GM12878 (cell line): Measurements from ENCODE around the gene CLDN9. TPM values are rescaled to one million over a fixed set of nuclear protein-coding genes. Genes with fewer than 3 reads are reported as not detected.

Experiments
- ATAC-seq: fragments of 200-7000 bp; cut with Tn5 transposase; 3 replicates; pipeline ENCODE4 v1.9.1; 2020; ENCODE audit warnings: mild to moderate bottlenecking, moderate library complexity
- BruUV-seq: library from RNA; stranded (reverse); fragments of 400-500 nt; replicated peaks from 2 replicates; lab custom pipeline; 2021; lab: Mats Ljungman, UMichigan
- CTCF ChIA-PET: fragments of 300-600 bp; sonication (Branson Sonifier 250); formaldehyde crosslinking; extraction: SDS; loops from one replicate; lab custom pipeline; 2021; ENCODE audit warnings: inconsistent platforms; lab: Yijun Ruan, JAX
- POLR2A ChIA-PET: fragments of 350-600 bp; formaldehyde crosslinking; extraction: SDS; loops from one replicate; lab custom pipeline; 2021; ENCODE audit warnings: inconsistent platforms; lab: Charles Lee
- RAD21 ChIA-PET: fragments of 300-600 bp; sonication (Branson Sonifier 250); formaldehyde crosslinking; loops from one replicate; lab custom pipeline; 2023; ENCODE audit warnings: antibody characterized with exemption; ENCODE audit not compliant: unreplicated experiment; lab: Charles Lee
- SMC1A ChIA-PET: fragments of 300-600 bp; sonication (Branson Sonifier 250); formaldehyde crosslinking; loops from one replicate; lab custom pipeline; 2023; ENCODE audit not compliant: unreplicated experiment, uncharacterized antibody; lab: Charles Lee
- DNase-seq: peaks from one replicate; pipeline ENCODE4 v3.0.0-alpha.2; 2011; ENCODE audit warnings: low read depth, low spot score
- FAIRE-seq: peaks from 3 replicates; lab custom pipeline; 2011; peaks lifted over from hg19 to GRCh38; lab: Jason Lieb, UNC
- H2AFZ ChIP-seq: 2 replicates; pipeline ENCODE4 v1.6.0; 2011; ENCODE audit warnings: low read depth, low read length, control low read depth; ENCODE audit not compliant: control insufficient read depth
- H3K27ac ChIP-seq: 2 replicates; pipeline ENCODE4 v1.5.1; 2011; ENCODE audit warnings: control low read depth; ENCODE audit not compliant: control insufficient read depth, insufficient read depth
- H3K27me3 ChIP-seq, 2 experiments: replicated peaks in 1 of 2; 2 replicates each; pipeline versions ENCODE4 v1.6.0 to v1.6.1; 2011; ENCODE audit warnings: low read length in 1 of 2; ENCODE audit not compliant: control insufficient read depth in 2 of 2, insufficient read depth in 2 of 2
- H3K36me3 ChIP-seq, 2 experiments: 2 replicates each; pipeline ENCODE4 v1.5.1; 2011; ENCODE audit warnings: low read length in 1 of 2; ENCODE audit not compliant: control insufficient read depth in 2 of 2, insufficient read depth in 2 of 2
- H3K4me1 ChIP-seq: 2 replicates; pipeline ENCODE4 v1.6.1; 2011; ENCODE audit warnings: mild to moderate bottlenecking, low read length, moderate library complexity, mixed read lengths; ENCODE audit not compliant: control insufficient read depth, insufficient read depth
- H3K4me2 ChIP-seq: 2 replicates; pipeline ENCODE4 v1.6.0; 2011; ENCODE audit warnings: control low read depth; ENCODE audit not compliant: control insufficient read depth, insufficient read depth
- H3K4me3 ChIP-seq: fragments of 200-600 bp; sonication (generic); 2 replicates; pipeline ENCODE4 v1.5.1; 2016
- H3K79me2 ChIP-seq: 2 replicates; pipeline ENCODE4 v1.6.0; 2011; ENCODE audit warnings: low read length; ENCODE audit not compliant: control insufficient read depth, insufficient read depth
- H3K9ac ChIP-seq: 2 replicates; pipeline ENCODE4 v1.8.0; 2011; ENCODE audit warnings: low read length, control low read depth, mixed read lengths; ENCODE audit not compliant: control insufficient read depth, insufficient read depth
- H3K9me3 ChIP-seq: replicated peaks from 3 replicates; pipeline ENCODE4 v1.5.1; 2011; ENCODE audit warnings: mild to moderate bottlenecking, low read length; ENCODE audit not compliant: control insufficient read depth, insufficient read depth
- H4K20me1 ChIP-seq: 2 replicates; pipeline ENCODE4 v1.6.0; 2011; ENCODE audit not compliant: control insufficient read depth, insufficient read depth
- MXI1 ChIP-seq: fragments of 150-350 bp; IDR thresholded peaks from 2 replicates; pipeline ENCODE4 v1.6.1; 2011; ENCODE audit warnings: low read depth, mild to moderate bottlenecking, inconsistent platforms, low read length, improper control_type of control experiment
- POLR2A ChIP-seq: IDR thresholded peaks from 2 replicates; pipeline ENCODE4 v1.6.1; 2011; ENCODE audit warnings: low read depth, mild to moderate bottlenecking, low read length
- POLR2AphosphoS5 ChIP-seq: IDR thresholded peaks from 2 replicates; pipeline ENCODE4 v1.6.1; 2011; ENCODE audit warnings: mild to moderate bottlenecking, low read length, inconsistent platforms
- RCOR1 ChIP-seq: conservative IDR thresholded peaks from 2 replicates; pipeline ENCODE4 v1.6.1; 2012; ENCODE audit warnings: low read depth, low read length, improper control_type of control experiment
- WGBS: methylation state at CpG from one replicate; pipeline ENCODE4 v1.1.6; 2016; ENCODE audit warnings: low lambda C conversion rate; ENCODE audit not compliant: insufficient replicate concordance, insufficient coverage; ENCODE audit errors: missing lambda C conversion rate; 5-methylcytosine and 5-hydroxymethylcytosine counted together
- in situ Hi-C: fragments of 300-500 bp; cut with MboI; formaldehyde crosslinking; loops from 9 replicates; pipeline ENCODE4 v1.14.3; 2018; ENCODE audit warnings: mixed read lengths
- intact Hi-C: fragments of 100-400 bp; cut with micrococcal nuclease; formaldehyde crosslinking; loops from one replicate; pipeline ENCODE4 v1.14.2; 2022; ENCODE audit not compliant: unreplicated experiment
- polyA plus RNA-seq, 11 experiments: library from polyadenylated mRNA; depleted of rRNA in 4 of 11; unstranded in 6 of 11; stranded (reverse) in 5 of 11; fragments of >200 nt; fragmentation: Nextera tagmentation in 4 of 11; fragmentation: Illumina TruSeq in 1 of 11; extraction: Ambion mirVana in 4 of 11; extraction: Trizol in 1 of 11; gene quantifications; 1 replicate in 1 of 11; 2 replicates in 10 of 11; pipeline versions ENCODE4 v1.2.1 to v1.2.3, GENCODE V29; 2011 to 2016; ENCODE audit warnings: inconsistent platforms in 2 of 11, missing spikeins in 2 of 11, low read depth in 1 of 11
- total RNA-seq, 4 experiments: library from RNA; depleted of rRNA in 3 of 4; stranded (reverse); fragments of >200 nt in 3 of 4; fragmentation: Illumina TruSeq in 1 of 4; extraction: Trizol in 1 of 4; gene quantifications; 2 replicates each; pipeline versions ENCODE4 v1.2.1 to v1.2.3, GENCODE V29; 2013 to 2021

The CLDN9 gene
- total and polyA plus RNA-seq, 10 of the 15 experiments (the other 5 are each of a cell fraction or from before 2014, with no cell fraction given) = not detected

DNA sequence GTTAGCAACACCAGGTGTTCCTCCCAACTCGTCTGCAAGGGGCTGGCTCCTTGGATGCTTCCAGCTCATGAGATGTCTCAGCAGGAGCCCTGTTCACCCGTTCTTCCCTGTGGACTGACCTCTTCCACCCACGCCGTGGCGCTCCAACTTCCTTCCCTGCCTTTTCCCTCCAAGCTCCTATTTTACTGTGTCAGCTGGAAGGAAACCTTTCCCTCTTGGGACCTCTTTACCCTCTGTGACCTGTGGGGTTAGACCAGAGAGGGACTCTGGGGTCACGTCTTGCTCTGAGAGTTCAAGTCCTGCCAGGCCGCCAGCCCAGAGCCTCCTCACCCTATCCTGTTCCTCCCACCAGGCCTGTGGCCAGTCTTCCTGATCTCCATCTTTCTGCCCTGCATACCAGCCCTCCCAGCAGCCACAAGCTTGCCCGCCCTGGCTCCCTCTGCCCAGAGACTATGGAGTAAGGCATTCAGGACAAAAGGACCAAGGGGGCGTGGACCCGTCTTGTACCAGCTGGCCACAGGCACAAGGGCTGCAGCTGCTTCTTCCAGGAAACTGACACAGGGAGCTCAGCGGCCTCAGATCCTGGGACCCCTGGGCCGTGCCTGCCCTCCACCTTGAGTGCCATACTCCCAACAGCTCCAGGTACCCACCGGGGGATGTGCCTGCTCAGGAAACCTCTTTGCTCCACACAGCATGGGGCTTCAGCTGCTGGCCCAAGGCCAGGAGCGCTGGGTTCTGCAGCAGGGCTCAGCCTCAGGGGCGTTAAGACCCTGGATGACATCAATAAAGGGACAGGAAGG is 40.5 kb upstream of the CLDN9 start (continued):
- TF ChIP-seq MXI1 (no peak), RCOR1 (no peak)

DNA sequence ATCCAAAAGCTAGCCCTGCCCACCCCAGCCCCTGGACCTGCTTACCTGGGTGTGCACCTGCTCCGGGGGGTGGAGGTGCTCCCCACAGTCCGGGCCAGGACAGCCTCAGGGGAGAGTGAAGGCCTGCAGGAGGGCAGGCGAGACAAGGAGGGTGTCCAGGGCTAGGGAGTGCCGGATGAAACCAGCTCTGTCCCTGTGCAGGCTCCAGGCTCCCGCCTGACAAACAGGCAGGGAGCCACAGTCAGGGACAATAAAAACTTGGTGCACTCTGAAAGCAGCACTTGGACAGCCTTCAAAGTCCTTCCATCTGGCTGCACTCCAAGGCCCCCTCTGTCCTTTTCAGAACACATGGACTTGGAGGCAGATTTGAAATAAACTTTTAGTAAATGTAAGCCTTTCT is 39.6 kb upstream of the CLDN9 start:
- no peak overlapping the region for H3K9ac ChIP-seq
- SMC1A ChIA-PET = interaction anchor here (0.8 kb wide), 1 partner anchor 9 kb away, joined by 3 read pairs; the partner anchor contains the start of gene KREMEN2
- no peak overlapping the region for H3K4me3 ChIP-seq
- H3K4me2 ChIP-seq = no peak overlapping the region
- intact Hi-C loops (no loop called here), in situ Hi-C loops (no loop called here)
- no peak for ATAC-seq
- H3K36me3 ChIP-seq = peaks cover 4 to 22% of the 10 kb centered on the region in 2 experiments; a peak in 3 of 4 replicates
- no TSS peak for BruUV-seq
- WGBS = 74% methylated on average over 4 of the region's 5 CpGs
- peaks cover 16% of the 10 kb centered on the region for H3K79me2 ChIP-seq
- no peak overlapping the region for H3K27ac ChIP-seq
- no peak for FAIRE-seq
- H3K4me1 ChIP-seq = peaks cover 10% of the 10 kb centered on the region
- H3K9me3 ChIP-seq = no peaks in the 10 kb centered on the region
- no peaks in the 10 kb centered on the region for H3K27me3 ChIP-seq
- CTCF ChIA-PET = interaction anchor here (1.4 kb wide), 1 partner anchor 53 kb away, joined by 3 read pairs; no protein-coding TSS in a partner anchor
- POLR2A ChIA-PET = interaction anchor here (1.1 kb wide), 1 partner anchor 27 kb away, joined by 3 read pairs; no protein-coding TSS in a partner anchor
- H2AFZ ChIP-seq = no peak overlapping the region
- H4K20me1 ChIP-seq = no peaks in the 10 kb centered on the region
- RAD21 ChIA-PET = no interaction called here
- DNase-seq = no peak
- TF ChIP-seq POLR2A = peak; percentile 7; the same call in 1 of the 2 replicates
- no peak for TF ChIP-seq POLR2AphosphoS5
